NCI-H1417 (cell line): Measurements from ENCODE around the gene GRIK4.

Experiments used
- DNase-seq, 3 experiments: peaks; one replicate each; lab custom pipeline; 2025; lab: John Stamatoyannopoulos, UW

GRIK4 gene

GRCh38 chr11:120667934-120668333, 156.4 kb downstream of the GRIK4 start:
- DNase-seq = no peak

DNA sequence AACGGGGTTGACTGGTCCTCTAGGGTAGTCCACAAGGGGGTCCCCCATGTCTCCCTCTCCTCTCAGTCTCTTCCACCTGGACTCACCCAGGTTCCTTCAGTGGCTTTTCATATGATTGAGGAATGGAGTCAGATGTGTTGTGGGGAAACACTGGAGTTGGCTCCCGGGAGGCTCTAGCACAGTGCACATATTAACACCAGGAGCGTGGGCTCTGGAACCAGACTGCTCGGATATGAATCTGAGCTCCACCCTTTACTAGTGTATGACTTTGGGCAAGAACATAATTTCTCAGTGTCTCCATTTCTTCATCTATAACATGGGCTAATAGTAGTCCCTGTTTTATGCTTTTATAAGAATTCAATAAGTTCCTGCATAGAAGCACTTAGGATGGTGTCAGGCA, 157.0 kb downstream of the GRIK4 start:
- DNase-seq = no peak

GRCh38 chr11:120674542-120674941, 163.0 kb downstream of the GRIK4 start:
- DNase-seq = no peak

DNA sequence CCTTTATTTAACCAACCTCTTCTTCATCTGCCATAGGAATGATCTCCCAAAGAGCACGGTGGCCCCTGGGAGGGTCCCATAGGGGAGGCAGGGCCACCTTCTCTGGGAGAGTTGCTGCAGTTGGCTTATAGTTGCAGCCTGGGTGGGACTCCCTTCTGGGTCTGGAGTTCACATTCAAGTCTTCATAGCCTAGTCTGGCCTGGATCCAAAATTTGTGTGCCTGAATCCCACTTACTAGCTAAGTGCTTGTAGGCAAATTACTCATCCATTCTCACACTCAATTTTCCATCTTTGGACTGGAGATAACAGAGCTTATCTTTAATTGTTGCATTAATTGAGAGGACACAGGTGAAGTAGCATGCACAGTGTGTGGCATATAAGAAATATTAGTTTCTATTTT, 163.6 kb downstream of the GRIK4 start:
- DNase-seq = peak in 1 of 3 experiments; percentile 15

GRCh38 chr11:120676991-120677390, 165.4 kb downstream of the GRIK4 start:
- DNase-seq = no peak

GRCh38 chr11:120680322-120680721, 168.8 kb downstream of the GRIK4 start:
- DNase-seq = no peak

DNA sequence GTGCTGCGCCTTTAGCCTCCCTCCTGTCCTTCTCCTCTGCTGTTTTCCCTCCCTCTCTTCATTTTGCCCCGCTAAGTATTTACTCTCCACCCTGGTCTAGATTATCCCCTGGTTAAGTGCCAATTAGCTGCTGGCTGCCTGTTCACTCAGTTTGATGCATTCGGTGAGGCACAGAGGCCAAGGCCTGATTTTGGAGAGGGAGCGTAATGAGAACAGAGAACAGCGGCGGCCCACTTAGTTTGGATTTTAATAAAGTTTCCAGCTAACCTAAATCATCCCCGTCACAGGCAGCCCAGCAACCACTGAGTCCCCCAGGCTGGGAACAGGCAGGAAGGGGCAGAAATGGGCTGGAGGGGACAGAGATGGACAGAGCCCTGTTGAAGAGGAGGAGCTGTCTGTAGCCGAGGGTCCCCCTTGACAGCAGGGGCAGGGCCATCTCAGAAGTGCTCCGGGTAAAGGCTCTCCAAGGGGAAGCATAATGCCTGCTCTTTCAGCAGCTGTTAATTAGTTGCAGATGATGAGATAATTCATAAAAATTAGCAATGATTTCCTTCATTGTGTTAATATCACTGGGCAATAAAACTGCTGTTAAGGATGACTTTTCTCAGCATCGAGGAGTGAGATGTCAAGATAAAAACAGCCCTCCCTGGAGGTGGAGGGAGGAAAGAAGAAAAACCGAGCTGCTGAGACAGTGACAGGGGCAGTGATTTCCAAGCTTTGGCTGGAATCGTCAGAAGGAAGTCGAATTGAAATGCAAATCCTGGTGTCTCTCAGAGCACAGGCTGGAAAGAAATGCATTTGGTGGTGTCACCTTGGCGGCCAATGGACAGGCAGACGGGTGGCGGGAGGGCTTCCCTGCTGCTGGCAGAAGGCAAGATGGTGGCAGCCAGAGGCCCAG, 170.1 kb downstream of the GRIK4 start:
- DNase-seq = peak in 2 of 3 experiments; percentile 69 to 91

DNA sequence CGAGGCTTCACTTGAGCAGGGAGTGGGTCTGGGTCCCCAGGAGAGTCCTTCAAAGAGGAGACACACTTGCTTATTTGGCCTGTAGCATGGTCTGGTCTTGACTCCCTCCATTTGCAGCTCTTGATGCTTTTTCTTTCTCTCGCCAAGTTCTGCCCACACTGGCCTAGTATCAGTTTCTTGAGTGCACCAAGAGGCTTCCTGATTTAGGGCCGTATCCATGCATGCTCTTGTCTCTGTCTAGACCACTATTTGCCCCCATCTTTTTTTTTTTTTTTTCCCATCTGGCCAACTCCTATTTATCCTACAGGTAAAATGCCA, 170.7 kb downstream of the GRIK4 start:
- no peak for DNase-seq

GRCh38 chr11:120682866-120683265, 171.3 kb downstream of the GRIK4 start:
- DNase-seq = no peak

- peak in 1 of 3 experiments; percentile 11 for DNase-seq
These were observed 175.0 kb downstream of the GRIK4 start for GRCh38 chr11:120686516-120686915.

GRCh38 chr11:120688163-120688562, 176.6 kb downstream of the GRIK4 start:
- no peak for DNase-seq

GRCh38 chr11:120689596-120690275, 178.2 kb downstream of the GRIK4 start:
- DNase-seq = no peak

DNA sequence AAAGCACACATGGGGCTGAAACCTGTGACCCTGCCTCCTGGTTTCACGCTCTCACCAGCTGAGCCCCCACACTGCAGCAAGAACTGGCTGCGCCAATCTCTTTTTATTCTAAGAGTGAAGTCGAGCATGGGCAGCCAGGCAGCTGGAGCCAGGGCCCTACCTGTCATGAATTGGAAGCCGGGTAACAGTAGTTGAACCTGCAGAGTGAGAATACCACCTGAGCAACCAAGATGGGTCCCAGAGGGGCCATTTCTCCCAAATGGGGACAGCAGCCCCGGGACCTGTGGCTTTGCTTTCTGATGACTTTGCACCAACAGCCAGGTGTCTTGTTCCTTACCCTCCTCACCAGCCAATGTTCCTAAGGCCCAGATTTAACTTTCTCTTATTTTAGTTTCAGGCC, 178.9 kb downstream of the GRIK4 start:
- no peak for DNase-seq

GRCh38 chr11:120694726-120695125, 183.2 kb downstream of the GRIK4 start:
- DNase-seq = peak in 2 of 3 experiments; percentile 48 to 75

DNA sequence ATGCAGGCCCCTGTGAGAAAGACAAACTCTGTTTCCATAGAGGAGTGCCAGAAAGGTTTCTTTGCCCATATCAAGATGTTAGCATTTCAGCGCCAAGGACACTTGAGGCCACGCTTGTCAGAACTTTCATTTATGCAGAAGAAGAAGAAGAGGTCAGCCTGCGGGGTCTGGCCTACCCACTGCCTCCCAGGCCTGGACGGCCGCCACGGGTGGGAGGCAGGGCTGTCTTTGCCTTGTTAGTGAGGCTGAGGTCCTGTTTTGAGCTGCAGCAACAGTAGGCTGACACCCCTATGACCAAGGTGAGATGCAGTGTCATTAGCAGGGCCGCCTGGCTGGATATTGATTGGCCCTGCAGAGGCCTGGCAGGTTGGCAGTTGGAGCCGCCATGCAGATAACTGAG, 183.9 kb downstream of the GRIK4 start:
- DNase-seq = no peak

DNA sequence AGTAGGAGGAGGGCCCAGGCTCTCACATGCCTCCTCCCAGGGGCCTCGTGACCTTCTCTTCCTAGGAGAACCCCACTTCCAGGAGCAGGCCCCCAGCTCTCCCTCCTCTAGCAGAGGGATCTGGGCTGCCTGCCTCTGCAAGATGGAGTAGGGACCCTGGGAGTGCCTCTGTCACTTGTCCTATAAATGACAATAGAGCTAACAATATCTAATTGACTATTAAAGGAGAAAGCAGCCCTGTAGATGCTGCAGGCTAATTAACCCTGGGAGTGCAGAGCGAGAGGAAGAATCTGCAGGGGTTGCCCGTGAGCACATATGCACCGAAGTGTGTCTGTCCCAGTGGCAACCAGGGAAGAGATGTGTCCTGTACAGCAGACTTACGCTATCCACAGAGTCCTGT, 184.4 kb downstream of the GRIK4 start:
- no peak for DNase-seq

DNA sequence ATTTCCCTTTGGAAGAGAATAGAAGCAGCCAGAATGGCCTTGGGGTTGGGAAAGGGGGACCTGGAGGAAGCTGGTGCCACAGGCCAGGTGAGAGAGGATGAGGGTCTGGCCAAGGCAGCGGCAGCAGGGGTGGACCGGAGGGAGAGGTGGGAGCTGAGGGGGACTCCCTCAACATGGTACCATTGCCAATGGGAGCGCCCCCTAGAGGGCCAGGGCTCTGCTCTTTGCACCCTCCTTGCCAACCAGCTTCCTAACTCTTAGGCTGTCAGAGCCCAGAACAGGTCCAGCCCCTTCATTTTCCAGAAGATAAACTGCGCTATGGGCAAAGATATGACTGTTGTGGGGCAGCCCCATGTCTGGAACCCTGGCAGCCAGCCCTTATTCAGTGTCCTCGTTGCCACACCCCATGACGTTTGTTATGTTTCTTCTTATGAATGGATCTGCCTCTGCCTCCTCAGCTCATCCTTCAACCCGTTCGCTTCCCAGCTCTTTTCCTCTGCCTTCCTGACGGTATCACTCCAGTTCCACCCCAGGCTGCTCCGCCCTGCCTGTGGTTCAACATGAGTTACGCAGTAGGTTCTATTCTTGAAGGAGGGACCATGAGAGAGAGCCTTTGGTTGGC, 185.2 kb downstream of the GRIK4 start:
- no peak for DNase-seq

- DNase-seq = peak in 1 of 3 experiments; percentile 12
These were observed 187.4 kb downstream of the GRIK4 start for GRCh38 chr11:120698918-120699317.

DNA sequence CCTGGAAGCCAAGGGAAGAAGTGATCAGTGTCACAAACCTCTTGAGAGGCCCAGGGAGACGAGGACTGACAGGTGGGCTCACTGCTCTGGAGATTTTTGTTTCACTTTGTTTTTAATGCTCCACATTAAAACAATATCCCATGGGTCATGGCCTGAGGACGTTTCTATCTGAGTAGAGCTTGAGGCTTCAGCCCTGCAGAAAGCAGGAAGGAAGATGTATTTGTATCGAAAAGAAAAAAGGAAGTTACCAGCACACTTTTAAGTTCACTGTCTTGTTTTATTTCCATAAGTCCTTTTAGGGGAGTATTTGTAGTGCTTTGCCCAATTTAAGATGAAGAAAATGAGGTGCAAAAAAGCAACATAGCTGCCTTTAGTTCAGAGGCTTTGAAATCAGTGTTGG, 191.1 kb downstream of the GRIK4 start:
- no peak for DNase-seq

GRCh38 chr11:120703358-120704152, 192.0 kb downstream of the GRIK4 start:
- DNase-seq = no peak

- no peak for DNase-seq
These were observed 192.8 kb downstream of the GRIK4 start for GRCh38 chr11:120704256-120704750.

- no peak for DNase-seq
These were observed 194.7 kb downstream of the GRIK4 start for GRCh38 chr11:120706257-120706656.
